ENCODE measurements around the gene PON3.

PON3 gene

DNA sequence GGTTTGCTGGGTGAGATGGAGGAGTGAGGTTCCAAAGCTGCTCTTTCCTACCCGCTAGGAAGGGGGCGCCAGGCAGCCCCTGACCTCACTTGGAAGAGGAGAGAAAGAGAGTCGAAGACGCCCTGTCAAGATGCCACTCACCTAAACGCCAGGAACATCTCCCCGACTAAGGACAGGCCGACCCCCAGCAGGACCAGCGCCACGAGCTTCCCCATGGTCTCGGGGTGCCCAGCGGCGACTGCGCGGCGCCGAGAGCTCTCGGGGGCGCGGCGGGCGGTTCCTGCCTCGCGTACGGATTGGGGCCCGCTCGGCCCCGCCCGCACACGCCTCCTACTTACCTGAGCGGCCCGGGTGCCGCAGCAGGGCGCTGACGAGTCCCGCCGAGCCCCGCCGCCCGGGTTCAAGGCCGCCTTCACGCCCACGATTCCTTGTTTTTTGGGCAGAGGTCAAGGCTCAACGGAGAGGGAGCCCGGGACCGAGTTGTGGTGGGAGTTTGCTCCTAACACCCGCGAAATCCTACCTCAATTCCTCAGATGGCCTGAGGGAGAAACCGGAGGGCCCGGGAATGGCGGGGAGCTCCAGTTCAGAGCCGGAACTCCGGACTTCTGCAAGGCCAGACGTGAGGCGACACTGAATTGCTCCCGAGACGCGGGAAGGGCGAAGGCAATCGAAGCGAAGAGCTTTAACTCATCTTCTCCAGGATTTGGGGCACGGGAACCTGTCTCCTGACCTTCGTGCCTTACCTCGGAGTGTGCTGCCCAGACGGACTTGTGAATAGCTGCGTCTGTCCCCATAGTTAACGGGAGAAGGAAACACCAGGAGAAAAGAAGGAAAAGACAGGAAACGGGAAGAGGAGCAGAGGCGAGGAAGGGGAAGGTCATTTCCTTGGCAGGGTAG is at the start of gene PON3:
TSS of gene PON3 (minus strand) at position 240 of the 897 bp plus-strand sequence. CDS start at position 215, 25 bp downstream.
- DNase-seq (ENCODE audit: low spot score), result no peak

DNA sequence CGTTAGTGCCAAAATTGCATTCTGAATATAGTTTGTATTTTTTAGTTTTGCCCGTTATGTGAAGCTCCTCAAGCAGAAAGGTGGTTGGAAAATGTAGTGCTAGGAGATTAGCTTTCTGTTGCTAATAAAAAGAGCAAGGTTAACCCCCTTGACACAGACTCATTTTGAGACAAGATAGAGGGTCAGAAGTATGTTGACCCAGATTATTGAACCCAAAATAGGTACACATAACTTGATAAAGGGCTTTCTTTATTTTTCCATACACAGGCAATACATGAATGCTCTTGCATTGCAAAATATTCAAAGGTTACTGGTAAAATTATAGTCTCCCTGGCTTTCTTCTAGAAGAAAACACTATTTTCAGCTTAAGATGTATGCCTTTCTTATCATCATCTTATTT is 48.6 kb upstream of the PON3 start:
- no peak for DNase-seq (ENCODE audit: low spot score)

DNA sequence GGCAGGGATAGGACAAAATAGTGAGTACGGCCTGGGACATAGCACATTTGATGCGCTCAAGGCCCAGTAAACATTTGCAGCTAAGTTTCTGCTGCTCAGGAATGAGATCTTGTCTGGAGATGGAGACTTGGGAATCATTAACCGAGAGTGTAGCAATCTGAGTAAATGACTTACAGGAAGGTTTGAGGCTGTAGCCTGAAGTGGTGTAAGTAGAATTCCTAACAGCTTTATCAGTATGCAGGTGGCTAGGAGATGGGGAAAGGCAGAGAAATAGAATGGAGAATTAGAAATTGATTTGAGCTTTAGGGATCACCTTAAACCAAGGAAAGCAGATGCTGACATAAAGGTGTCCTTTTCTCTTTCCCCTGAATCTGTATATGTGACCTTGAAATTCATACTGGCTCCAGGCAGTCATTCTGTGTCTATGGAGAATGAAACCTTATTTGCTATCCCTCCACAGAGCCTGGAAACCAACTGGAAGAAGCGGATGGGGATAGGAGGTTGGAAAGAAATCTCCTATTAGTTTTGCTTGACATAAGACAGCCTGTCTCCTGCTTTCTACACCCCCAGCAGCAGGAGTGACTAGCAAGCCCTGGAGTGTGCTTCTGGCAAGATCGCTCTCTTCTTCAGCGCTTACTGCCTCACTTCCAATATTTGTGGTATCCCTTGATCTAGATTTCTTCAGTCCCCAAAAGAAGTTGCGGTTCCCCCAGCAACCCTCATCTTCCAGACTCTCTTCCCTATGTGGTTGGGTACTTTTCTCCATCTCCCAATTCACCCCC is 45.1 kb upstream of the PON3 start:
- no peak for DNase-seq (ENCODE audit: low spot score)

DNA sequence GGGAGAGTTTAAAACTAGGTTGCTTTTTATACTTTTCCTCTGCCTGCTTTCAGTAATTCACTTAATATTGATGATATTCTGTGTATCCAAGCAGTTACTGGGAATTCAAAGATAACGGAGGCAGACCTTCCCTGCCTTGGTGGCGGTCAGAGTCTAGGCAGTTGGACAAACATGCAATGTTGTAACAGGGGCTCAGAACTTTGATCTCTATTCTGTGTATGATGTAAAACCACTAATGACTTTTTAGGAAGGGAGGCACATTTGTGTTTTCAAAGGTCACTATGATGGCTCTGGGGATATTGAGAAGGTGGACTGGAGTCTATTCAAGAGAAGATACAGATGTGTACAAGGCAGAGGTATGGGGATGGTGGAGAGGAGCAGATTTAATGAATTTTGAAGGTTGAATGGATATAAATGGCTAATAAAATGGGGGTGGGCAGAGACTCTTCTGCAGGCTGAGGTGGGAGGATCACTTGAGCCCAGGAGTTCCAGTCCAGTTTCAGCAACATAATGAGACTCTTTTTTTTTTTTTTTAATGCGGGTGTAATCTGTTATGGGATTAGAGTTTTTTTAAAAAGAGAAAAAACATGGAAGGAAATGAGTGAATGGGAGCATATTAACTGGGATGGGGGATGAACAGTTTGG is 44.3 kb upstream of the PON3 start:
- no peak for DNase-seq (ENCODE audit: low spot score)

DNA sequence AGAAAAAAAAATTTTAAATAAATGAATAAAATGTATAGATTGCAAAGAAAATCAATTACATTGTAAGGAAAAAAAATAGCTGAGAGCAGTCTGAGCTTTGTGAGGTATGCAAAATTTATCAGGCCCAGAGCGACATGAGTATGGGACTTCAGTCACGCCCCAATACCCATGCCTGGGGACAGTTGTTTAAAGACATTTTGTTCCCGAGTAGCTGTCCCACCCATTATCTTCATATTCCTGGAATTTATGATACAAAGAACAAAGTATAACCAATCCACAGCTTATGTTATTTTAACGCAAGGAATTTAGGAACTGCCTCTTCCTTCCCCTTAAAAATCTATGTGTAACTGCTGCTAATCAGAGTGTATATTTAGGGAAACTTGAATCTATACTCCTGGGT is 40.2 kb upstream of the PON3 start:
- DNase-seq (ENCODE audit: low spot score), result no peak

DNA sequence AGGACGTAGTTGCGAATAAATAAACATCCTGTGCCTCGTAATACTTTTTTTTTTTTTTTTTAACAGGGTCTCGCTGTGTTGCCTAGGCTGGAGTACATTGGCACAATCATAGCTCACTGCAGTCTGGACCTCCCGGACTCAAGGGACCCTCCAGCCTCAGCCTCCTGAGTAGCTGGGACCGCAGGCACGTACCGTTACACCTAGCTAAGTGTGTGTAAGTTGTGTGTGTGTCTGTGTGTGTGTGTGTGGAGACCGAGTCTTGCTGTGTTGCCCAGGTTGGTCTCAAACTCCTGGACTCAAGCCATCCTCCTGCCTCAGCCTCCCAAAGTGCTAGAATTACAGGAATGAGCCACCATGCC is 39.2 kb upstream of the PON3 start:
- DNase-seq (ENCODE audit: low spot score), result no peak

DNA sequence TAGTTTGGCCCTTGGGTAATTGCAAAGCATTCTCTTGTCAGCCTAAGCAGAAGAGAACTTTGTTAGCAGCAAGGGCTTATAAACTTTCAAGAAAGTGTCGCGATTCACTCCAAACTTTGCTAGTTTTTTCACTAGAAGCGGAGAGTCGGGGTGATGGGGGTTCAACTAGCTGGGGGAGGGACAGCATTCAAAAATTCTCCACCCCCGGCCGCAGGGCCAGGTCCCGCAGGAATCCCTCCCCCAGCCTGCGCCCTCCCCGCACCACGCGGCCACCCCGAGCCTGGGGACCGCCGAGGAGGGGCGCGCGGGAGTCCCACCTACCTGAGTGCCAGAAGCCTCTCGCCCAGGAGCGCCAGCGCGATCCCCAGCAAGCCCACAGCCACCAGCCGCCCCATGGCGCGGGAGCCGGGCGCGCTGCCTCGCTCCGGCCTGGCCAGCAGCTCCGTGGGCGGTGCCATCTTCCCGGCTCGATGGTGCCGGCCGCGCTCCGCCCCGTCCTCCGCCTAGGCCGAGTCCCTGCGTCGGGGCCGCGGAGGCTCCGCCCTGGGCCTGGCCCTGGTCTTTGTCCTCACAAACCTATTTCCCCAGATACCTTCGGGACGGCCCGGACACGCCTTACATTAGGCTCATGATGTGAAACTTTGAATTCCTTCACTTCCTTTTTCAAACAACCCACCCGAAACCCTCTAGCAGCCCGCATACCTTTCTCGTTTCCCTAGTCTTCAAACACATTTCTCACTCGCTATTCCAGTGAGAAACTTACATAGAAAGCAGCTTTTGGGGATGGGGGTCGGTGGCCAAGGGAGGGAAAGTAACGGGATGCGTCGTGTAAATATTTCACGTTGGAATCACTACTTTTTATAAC is 38.6 kb upstream of the PON3 start, which contains the start of gene PON2:
TSS of gene PON2 (minus strand) at position 472 of the 865 bp plus-strand sequence. CDS start at position 395, 77 bp downstream.
- peak; percentile 89 for DNase-seq (ENCODE audit: low spot score)

DNA sequence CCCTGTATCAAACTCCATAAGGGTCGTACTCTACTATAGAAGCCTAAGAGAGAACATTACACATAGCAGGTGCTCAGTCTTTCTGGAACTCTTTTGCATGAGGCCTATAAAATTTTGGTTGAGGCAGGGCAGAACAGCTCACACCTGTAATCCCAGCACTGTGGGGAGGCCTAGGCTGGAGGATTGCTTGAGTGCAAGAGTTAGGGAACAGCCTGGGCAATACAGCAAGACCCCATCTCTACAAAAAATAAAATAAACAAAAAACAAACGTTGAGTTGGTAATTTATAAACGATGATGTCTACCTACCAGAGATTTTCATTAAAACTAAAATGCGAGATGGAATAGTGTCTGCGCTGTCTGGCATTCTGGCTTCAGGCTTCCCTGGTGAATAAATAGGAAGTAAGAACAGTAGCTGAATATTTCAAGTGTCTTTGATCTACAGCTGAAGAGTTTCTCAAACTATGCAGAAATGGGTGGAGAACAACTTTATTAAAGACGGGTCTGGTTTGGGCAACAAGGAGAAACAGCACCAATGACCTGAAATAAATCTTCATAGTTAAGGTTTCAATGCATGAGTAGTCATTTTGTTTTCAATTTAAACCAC is 37.9 kb upstream of the PON3 start:
- DNase-seq (ENCODE audit: low spot score), result peak; percentile 3

DNA sequence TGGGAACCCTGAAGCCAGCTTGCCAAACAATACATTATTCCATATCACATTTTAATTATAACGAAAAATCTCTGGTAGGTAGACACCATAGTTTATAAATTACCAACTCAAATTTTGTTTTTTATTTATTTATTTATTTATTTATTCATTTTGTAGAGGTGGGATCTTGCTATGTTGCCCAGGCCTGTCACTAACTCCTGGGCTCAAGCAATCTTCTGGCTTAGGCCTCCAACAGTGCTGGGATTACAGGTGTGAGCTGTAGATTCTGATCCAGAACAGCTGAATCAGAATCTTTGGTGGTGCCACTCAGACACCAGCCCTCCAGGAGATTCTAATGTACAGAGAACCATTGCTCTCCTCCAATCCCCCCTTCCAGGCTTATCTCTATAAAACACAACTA is 37.0 kb upstream of the PON3 start:
- DNase-seq (ENCODE audit: low spot score), result no peak

DNA sequence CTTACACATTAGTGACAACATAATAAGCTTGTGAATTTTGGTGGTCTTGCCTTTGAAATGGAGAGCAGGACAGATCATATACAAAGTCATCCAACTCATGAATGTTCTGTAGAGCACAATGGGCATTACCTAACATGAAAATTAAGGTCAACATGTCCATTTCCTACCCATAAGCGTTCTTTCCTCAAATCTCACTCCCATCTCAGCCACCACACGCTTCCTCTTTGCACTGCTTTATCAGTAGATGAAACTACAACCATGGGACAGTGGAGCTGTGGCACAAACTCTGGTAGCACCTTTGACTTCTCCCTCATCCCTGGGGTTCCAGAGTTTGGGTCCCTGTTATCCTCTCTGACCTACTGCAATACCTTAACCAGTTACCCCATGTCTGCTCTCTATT is 36.4 kb upstream of the PON3 start:
- DNase-seq (ENCODE audit: low spot score), result no peak

DNA sequence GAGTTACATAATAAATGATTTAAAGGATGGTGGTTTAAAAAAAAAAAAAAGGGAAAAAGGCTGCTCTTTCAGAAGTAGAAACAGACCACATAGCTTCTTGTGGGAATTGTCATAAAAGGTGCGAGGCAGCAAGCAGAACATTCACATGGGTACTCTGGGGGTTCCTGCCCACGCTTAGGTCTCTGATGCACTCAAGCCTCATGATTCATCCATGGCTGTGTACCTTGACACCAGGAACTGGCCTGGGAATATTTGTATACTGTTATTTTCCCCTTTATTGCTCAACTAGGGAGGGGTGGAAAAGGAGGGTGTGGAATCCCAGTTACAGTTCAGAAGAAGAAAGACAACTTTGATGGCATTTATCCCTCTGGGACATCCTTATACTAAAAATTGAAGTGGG is 34.7 kb upstream of the PON3 start:
- DNase-seq (ENCODE audit: low spot score), result no peak

DNA sequence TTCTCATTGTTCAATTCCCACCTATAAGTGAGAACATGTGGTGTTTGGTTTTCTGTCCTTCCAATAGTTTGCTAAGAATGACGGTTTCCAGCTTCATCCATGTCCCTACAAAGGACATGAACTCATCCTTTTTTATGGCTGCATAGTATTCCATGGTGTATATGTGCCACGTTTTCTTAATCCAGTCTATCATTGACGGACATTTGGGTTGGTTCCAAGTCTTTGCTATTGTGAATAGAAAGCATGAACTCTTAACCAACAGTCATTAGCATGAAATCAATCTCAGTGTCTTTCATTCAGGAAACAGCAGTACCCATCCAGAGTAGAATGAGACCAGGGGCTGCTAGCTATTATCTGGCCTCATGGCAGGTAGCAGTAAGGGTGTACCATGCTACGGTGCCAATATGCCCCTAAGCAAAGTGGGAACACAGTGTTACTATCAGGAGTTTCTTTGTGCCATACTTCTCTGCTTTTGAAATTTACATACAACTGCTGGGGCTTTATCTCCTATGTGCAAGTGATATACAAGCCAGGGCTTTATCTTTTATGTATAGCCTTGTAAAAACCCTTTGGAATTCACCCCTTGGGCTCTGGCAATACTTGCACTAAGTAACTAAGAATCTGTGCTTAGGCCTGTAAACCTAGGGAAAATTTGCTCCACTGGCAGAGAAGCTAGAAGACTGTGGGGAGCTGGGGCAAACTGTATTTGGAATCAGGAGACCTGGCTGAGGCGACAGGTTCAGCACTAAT is 33.2 kb upstream of the PON3 start:
- no peak for DNase-seq (ENCODE audit: low spot score)

DNA sequence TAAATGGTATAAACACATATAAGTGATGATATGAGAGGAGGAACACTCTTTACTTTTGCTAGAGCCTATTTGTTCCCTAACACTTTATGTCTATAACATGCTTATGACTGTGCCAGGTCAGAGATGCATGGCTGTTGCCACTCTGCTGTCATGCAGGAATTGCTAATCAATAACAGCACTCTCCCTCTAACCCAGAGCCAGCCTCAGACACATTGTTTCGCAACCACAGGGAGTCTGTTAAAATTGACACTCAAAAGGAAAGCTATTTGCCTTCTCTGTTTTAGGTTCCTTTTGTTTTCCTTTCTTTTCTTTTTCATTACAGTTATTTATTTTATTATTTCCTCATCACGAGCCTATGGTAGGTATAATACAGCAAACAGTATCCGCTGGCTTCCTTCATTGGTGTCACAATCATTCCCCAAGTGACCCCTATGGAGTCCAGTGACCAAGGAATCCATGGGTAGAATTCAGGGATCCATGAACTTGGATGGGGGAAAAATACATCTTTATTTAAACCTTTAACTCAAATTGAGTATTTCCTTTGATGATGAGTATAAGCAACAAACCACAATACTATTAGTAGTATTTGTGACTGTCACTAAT is 31.8 kb upstream of the PON3 start:
- DNase-seq (ENCODE audit: low spot score), result no peak

DNA sequence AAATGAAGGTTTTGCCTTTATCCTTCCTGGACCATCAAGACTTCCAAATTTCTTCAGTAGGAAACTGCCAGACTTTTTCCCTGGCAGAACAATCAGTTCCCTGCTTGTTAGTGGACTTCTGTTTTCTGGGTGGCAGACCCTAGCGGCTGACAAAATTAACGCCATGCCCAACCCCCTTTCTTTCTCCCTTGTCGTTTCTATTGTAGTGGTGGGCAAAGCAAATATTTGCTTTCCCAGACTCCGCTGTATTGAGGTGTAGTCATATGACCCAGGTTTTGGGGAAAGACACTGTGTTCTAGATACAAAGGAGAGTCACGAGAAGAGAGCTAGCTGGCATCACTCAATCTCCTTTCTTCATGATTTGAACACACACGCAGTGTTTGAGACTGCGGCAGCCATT is 31.0 kb upstream of the PON3 start:
- no peak for DNase-seq (ENCODE audit: low spot score)

DNA sequence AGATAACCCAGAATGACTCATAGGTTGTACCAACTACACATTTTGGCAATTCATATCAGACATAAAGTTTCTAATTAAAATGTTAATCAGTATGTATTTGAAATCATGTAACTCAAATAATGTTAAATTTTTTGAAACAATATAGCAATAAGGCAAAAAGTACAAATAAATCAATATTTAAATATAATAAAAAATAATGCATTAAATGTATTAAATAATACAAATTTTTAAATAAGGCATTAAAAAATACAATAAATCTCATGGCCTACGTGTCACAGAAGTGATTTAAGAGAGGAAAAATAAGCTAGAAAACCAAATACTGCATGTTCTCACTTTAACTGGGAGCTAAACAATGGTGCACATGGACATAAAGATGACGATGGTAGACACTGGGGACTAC is 29.5 kb upstream of the PON3 start:
- DNase-seq (ENCODE audit: low spot score), result no peak

DNA sequence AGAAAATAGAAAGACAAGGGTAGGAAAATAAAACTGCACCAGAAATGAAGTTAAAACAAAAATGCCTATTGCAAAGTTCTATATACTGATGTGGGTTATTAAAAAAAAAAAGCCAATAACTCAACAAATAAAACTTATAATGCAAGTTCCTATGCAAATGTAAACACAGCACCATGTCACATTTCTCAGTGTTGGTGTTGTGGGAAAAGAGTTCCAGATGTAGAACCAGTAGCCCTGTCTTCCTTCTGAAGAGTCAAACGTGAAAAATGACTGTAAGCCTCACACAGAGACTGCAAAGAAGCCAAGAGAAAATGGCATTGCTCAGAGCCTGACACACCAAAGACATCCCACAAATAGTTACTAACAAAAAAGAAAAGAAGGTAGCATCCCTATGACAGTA is 28.5 kb upstream of the PON3 start:
- peak; percentile 4 for DNase-seq (ENCODE audit: low spot score)

DNA sequence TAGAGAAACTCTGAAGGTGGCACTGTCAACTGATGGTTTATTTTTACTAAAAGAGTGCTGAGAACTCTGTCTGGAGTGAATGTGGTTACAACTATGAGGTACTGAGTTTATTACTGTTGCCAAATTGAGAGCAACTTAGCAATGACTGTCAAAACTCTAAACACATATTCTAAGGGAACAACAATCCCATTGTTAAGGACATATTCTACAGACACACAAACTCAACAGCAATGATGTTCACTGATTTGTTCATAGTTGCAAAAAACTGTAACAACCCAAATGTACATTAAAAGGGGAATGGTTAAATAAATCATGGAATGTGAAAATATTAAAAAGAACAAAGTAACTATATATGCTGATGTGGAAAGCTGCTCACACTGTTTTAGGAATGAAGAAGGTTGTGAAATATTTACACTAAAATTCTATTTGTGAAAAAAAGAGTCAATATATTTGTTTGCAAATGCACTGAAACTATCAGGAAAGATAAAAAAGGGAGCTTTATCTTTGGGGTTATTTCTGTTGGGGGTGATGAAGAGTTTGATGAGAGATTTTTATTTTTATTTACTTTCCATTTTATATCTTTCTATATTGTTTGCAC is 25.8 kb upstream of the PON3 start:
- DNase-seq (ENCODE audit: low spot score), result no peak

DNA sequence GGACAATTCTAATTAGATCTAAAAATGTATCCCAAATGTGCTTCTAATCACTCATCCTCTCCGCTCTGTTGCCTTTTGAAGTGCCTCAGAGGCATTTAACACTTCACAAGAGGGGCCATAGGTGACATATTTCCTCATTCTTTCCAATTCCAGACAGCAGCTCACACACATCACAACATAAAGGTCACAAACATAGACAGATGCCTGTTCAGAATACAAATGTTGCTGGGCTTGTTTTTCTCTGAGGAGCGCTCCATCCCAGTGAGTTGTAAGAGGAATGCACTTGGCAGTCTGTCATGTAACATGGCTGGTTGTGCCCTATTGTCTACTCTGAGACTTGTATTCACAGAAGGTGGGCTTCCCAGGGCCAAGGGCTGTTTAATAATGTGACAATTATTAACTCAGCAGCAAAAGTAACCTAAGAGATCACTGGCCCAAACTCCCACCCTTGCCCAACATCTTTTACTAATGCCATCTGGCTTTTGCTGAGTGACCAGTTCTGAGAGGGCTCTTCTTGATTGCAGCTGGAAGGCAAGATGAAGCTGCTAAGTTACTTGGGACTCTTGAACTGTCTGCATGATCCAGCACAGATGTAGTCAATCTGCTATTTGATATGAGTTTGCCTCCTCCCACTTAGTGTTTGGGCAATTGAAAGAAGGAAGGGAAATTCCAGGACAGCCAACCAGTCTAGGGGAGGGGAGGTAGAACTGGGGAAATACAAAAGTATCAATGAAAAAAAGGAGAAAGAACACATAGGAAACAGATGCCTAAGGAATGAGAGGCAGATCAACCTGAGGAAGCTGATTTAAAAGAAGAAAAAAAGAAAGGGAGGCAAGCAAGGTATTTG is 25.0 kb upstream of the PON3 start:
- no peak for DNase-seq (ENCODE audit: low spot score)

DNA sequence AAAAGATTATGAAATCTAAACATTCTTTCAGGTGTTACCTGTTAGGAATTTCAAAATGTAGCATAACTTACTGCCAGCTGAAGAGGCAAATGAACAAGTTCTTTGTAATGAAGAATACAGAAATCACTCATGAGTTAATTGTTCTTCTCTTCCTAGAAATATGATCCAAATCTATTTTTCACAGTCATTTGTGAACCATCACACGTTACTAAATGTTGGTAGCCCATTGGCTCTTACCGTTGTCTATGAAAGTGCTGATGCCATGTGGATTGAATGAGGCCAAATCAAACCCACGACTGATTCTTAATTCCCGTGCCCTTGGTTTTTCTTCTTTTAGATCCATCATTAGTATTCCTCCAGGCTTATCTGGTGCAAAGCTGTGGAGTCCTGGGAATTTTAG is 15.9 kb upstream of the PON3 start:
- DNase-seq (ENCODE audit: low spot score), result no peak

All from AG08395 (cell line).